Measurements from ENCODE around the gene AGT. TPM values are rescaled to one million over a fixed set of nuclear protein-coding genes. Genes with fewer than 3 reads are reported as not detected.

Gene AGT
- total RNA-seq, 1 donor from 2014 or later: 6.3 TPM

DNA sequence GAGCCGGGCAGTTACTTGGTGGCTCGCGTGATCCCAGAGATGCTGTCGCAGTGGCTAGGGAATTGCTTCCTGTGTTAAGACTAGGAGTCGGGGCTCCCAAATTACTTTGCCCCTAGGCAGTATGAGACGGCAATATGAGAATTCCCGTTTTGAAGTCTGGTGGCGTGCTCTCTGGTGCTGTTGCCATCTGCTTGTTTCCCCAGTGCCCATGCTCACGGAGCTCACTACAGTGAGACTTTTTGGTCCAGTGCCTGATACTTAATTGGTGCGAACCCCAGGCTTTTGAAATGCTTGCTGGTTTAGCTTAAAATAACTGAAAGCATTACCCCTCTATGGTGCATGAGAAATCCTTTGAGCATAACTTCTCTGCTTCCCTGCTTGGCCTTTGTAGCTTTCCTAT is 22.3 kb downstream of the AGT start:
- Mint-ChIP-seq H3K27ac (ENCODE audit: unreplicated experiment) (no peak overlapping the region), H3K27me3 (ENCODE audit: unreplicated experiment) (peaks cover 4% of the 10 kb centered on the region), H3K9me3 (ENCODE audit: unreplicated experiment) (peaks cover 4% of the 10 kb centered on the region), H3K4me1 (ENCODE audit: low read depth, unreplicated experiment) (peaks cover 1% of the 10 kb centered on the region), H3K36me3 (ENCODE audit: unreplicated experiment) (no peaks in the 10 kb centered on the region), H3K4me3 (ENCODE audit: unreplicated experiment) (peak overlapping the region; percentile 2)
- DNase-seq: no peak
- no peak for TF ChIP-seq CTCF (IDR thresholded peaks at IDR 0.05; ENCODE audit: partially characterized antibody, unreplicated experiment)

DNA sequence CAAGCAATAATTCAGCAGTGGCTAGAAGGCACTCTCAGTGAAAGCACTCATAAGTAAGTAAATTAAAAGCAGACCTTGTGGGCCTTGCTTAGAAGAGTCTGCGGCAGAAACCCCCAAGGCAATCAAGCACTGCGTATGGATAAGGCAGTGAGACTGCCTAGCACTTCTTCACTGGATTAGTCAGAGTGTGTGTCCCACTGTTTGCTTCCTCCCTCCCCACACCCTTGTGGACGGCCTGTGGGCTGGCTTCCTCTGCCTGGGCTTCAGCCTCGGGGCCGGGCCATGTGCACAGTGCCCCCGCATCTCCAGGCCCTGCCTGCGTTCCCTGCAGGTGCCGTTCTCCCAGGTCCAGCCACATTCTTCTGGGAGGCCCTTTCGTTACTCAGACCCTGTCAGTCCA is 23.8 kb downstream of the AGT start:
- H3K9me3 Mint-ChIP-seq (ENCODE audit: unreplicated experiment): peaks cover 4% of the 10 kb centered on the region
- peaks cover 1% of the 10 kb centered on the region for H3K4me1 Mint-ChIP-seq (ENCODE audit: low read depth, unreplicated experiment)
- TF ChIP-seq CTCF (IDR thresholded peaks at IDR 0.05; ENCODE audit: partially characterized antibody, unreplicated experiment): no peak
- no peak overlapping the region for H3K27ac Mint-ChIP-seq (ENCODE audit: unreplicated experiment)
- H3K36me3 Mint-ChIP-seq (ENCODE audit: unreplicated experiment): no peaks in the 10 kb centered on the region
- DNase-seq: no peak
- H3K27me3 Mint-ChIP-seq (ENCODE audit: unreplicated experiment): peaks cover 4% of the 10 kb centered on the region
- H3K4me3 Mint-ChIP-seq (ENCODE audit: unreplicated experiment): no peak overlapping the region

- Mint-ChIP-seq H3K4me3 (ENCODE audit: unreplicated experiment) (no peak overlapping the region), H3K27ac (ENCODE audit: unreplicated experiment) (no peak overlapping the region), H3K9me3 (ENCODE audit: unreplicated experiment) (peaks cover 2% of the 10 kb centered on the region), H3K27me3 (ENCODE audit: unreplicated experiment) (peaks cover 3% of the 10 kb centered on the region), H3K36me3 (ENCODE audit: unreplicated experiment) (no peaks in the 10 kb centered on the region), H3K4me1 (ENCODE audit: low read depth, unreplicated experiment) (peaks cover 10% of the 10 kb centered on the region)
- DNase-seq: no peak
- no peak for TF ChIP-seq CTCF (IDR thresholded peaks at IDR 0.05; ENCODE audit: partially characterized antibody, unreplicated experiment)
Observed at GRCh38 chr1:230686747-230687146, 27.2 kb downstream of the AGT start.

DNA sequence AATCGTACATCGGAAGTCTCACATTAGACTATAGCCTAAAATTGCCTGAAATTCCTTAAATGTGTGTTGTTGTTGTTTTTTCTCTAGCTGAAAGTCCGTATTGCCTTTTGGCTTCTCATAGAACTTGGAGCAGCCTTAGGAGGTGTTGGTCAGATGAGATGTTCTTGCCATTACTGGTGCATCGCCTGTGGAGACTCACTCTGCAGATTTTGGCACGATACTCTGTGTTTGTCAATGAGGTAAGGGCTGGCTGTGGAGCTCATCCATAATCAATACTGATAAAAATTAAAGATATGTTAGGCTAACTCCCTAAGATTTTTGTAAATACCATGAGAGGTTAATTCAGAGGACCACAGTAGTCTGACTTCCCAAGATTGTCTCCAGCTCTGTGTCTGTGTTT is 28.9 kb downstream of the AGT start:
- H3K27me3 Mint-ChIP-seq (ENCODE audit: unreplicated experiment): peaks cover 4% of the 10 kb centered on the region
- no peak for TF ChIP-seq CTCF (IDR thresholded peaks at IDR 0.05; ENCODE audit: partially characterized antibody, unreplicated experiment)
- no peaks in the 10 kb centered on the region for H3K36me3 Mint-ChIP-seq (ENCODE audit: unreplicated experiment)
- H3K9me3 Mint-ChIP-seq (ENCODE audit: unreplicated experiment): no peaks in the 10 kb centered on the region
- H3K27ac Mint-ChIP-seq (ENCODE audit: unreplicated experiment): no peak overlapping the region
- DNase-seq: no peak
- H3K4me3 Mint-ChIP-seq (ENCODE audit: unreplicated experiment): no peak overlapping the region
- H3K4me1 Mint-ChIP-seq (ENCODE audit: low read depth, unreplicated experiment): peaks cover 9% of the 10 kb centered on the region

GRCh38 chr1:230684146-230684545 is 29.8 kb downstream of the AGT start:
- Mint-ChIP-seq H3K27ac (ENCODE audit: unreplicated experiment) (no peak overlapping the region), H3K36me3 (ENCODE audit: unreplicated experiment) (no peaks in the 10 kb centered on the region), H3K4me3 (ENCODE audit: unreplicated experiment) (no peak overlapping the region), H3K4me1 (ENCODE audit: low read depth, unreplicated experiment) (peaks cover 13% of the 10 kb centered on the region), H3K9me3 (ENCODE audit: unreplicated experiment) (no peaks in the 10 kb centered on the region), H3K27me3 (ENCODE audit: unreplicated experiment) (peaks cover 4% of the 10 kb centered on the region)
- no peak for TF ChIP-seq CTCF (IDR thresholded peaks at IDR 0.05; ENCODE audit: partially characterized antibody, unreplicated experiment)
- no peak for DNase-seq
